Endothelial cell of umbilical vein (primary cell): ENCODE data around the gene CHST8. TPM values are rescaled to one million over a fixed set of nuclear protein-coding genes. Genes with fewer than 3 reads are reported as not detected.

ENCODE experiments used
- BruUV-seq: library from RNA; stranded (reverse); fragments of 400-500 nt; replicated peaks from 2 replicates; lab custom pipeline; 2021; lab: Mats Ljungman, UMichigan
- CTCF ChIA-PET: fragments of 300-600, 350-600 bp; sonication (Branson Sonifier 250); formaldehyde crosslinking; loops from one replicate; lab custom pipeline; 2021; ENCODE audit warnings: antibody characterized with exemption, inconsistent platforms; lab: Charles Lee
- POLR2A ChIA-PET: fragments of 300-600, 350-600 bp; sonication (Branson Sonifier 250); formaldehyde crosslinking; loops from one replicate; lab custom pipeline; 2021; ENCODE audit warnings: antibody characterized with exemption, inconsistent platforms; lab: Charles Lee
- DNase-seq: peaks from one replicate; pipeline ENCODE4 v3.0.0-alpha.2; 2011; ENCODE audit warnings: low read depth, low spot score
- FAIRE-seq: peaks from 2 replicates; lab custom pipeline; 2011; peaks lifted over from hg19 to GRCh38; lab: Jason Lieb, UNC
- H2AFZ ChIP-seq: 2 replicates; pipeline ENCODE4 v1.6.0; 2012; ENCODE audit warnings: low read depth, low read length, control low read depth, inconsistent platforms
- H3K27ac ChIP-seq: 2 replicates; pipeline ENCODE4 v1.5.1; 2011; ENCODE audit warnings: low read depth, mild to moderate bottlenecking, control low read depth, low read length, moderate library complexity; ENCODE audit not compliant: insufficient read depth
- H3K27me3 ChIP-seq, 2 experiments: 2 replicates each; pipeline versions ENCODE4 v1.6.0 to v1.6.1; 2011; ENCODE audit warnings: low read length in 2 of 2, mixed read lengths in 1 of 2; ENCODE audit not compliant: control insufficient read depth in 2 of 2, insufficient read depth in 2 of 2
- H3K36me3 ChIP-seq, 2 experiments: 2 replicates in 1 of 2; 3 replicates in 1 of 2; pipeline ENCODE4 v1.5.1; 2011; ENCODE audit warnings: low read length in 2 of 2, mild to moderate bottlenecking in 1 of 2, moderate library complexity in 1 of 2; ENCODE audit not compliant: control insufficient read depth in 2 of 2, insufficient read depth in 2 of 2; ENCODE audit errors: extremely low read depth in 1 of 2
- H3K4me1 ChIP-seq: 3 replicates; pipeline ENCODE4 v1.5.1; 2011; ENCODE audit warnings: mild to moderate bottlenecking, low read length; ENCODE audit not compliant: control insufficient read depth, insufficient read depth; ENCODE audit errors: extremely low read depth
- H3K4me2 ChIP-seq: 2 replicates; pipeline ENCODE4 v1.6.1; 2011; ENCODE audit warnings: low read length, control low read depth, mixed read lengths; ENCODE audit not compliant: insufficient read depth
- H3K4me3 ChIP-seq, 3 experiments: fragments of 200-600 bp in 1 of 3; sonication (generic), shearing (Covaris generic) in 1 of 3; replicated peaks in 1 of 3; 2 replicates each; pipeline ENCODE4 v1.5.1; 2011 to 2016; ENCODE audit warnings: control low read depth in 3 of 3, low read length in 3 of 3, mild to moderate bottlenecking in 2 of 3, inconsistent platforms in 1 of 3, low read depth in 1 of 3, moderate library complexity in 1 of 3; ENCODE audit not compliant: insufficient read depth in 1 of 3
- H3K79me2 ChIP-seq: 2 replicates; pipeline ENCODE4 v1.6.0; 2012; ENCODE audit warnings: low read length, inconsistent platforms; ENCODE audit not compliant: control insufficient read depth, insufficient read depth
- H3K9ac ChIP-seq: replicated peaks from 2 replicates; pipeline ENCODE3; 2011; ENCODE audit warnings: low read length, control low read depth; ENCODE audit not compliant: insufficient read depth; ENCODE audit errors: extremely low read depth
- H3K9me1 ChIP-seq: replicated peaks from 3 replicates; pipeline ENCODE4 v1.6.0; 2011; ENCODE audit warnings: mild to moderate bottlenecking, low read length; ENCODE audit not compliant: control insufficient read depth, insufficient read depth; ENCODE audit errors: extremely low read depth
- H3K9me3 ChIP-seq: replicated peaks from 2 replicates; pipeline ENCODE4 v1.5.1; 2012; ENCODE audit warnings: low read length, inconsistent platforms; ENCODE audit not compliant: control insufficient read depth, insufficient read depth
- H4K20me1 ChIP-seq: replicated peaks from 2 replicates; pipeline ENCODE3; 2011; ENCODE audit warnings: mild to moderate bottlenecking, low read length; ENCODE audit not compliant: control insufficient read depth, insufficient read depth; ENCODE audit errors: extremely low read depth
- EZH2 ChIP-seq: IDR thresholded peaks from 2 replicates; pipeline ENCODE4 v1.6.1; 2012; ENCODE audit warnings: borderline replicate concordance, low read depth, mild to moderate bottlenecking, moderate library complexity, low read length, inconsistent platforms; ENCODE audit not compliant: severe bottlenecking
- GATA2 ChIP-seq: IDR thresholded peaks from 2 replicates; pipeline ENCODE4 v1.7.0; 2011; ENCODE audit warnings: low read depth, mild to moderate bottlenecking, moderate library complexity, mixed read lengths, low read length; ENCODE audit not compliant: insufficient read length, insufficient read depth
- MYC ChIP-seq: IDR thresholded peaks from one replicate; pipeline ENCODE4 v1.6.1; 2011; ENCODE audit warnings: mild to moderate bottlenecking, low read depth, low read length
- POLR2AphosphoS5 ChIP-seq: IDR thresholded peaks from 2 replicates; pipeline ENCODE4 v1.6.1; 2012; ENCODE audit warnings: low read depth, mild to moderate bottlenecking, control low read depth, low read length, moderate library complexity; ENCODE audit not compliant: insufficient read depth
- dilution Hi-C: fragments of 300-500 bp; cut with MboI; formaldehyde crosslinking; loops from one replicate; pipeline ENCODE4 v1.15.0; 2019; ENCODE audit warnings: low sequenced_read_pairs; ENCODE audit not compliant: extremely low pct_ligation_motif_present
- intact Hi-C: fragments of 100-400 bp; cut with micrococcal nuclease; formaldehyde crosslinking; loops from one replicate; pipeline ENCODE4 v1.10.0; 2022
- polyA plus RNA-seq, 4 experiments: library from polyadenylated mRNA; depleted of rRNA in 3 of 4; stranded (reverse) in 3 of 4; unstranded in 1 of 4; fragments of >200 nt; gene quantifications; 2 replicates each; pipeline versions ENCODE4 v1.2.1 to v1.2.3, GENCODE V29; 2011 to 2012; ENCODE audit warnings: missing spikeins in 1 of 4
- total RNA-seq: library from RNA; stranded (reverse); gene quantifications from 2 replicates; pipeline ENCODE4 v1.2.3, GENCODE V29; 2021
- TF ChIP-seq, protein P1 (sequence below), 2 donors: IDR thresholded peaks; 1 replicate in 1 of 2; 2 replicates in 1 of 2; pipeline ENCODE4 v1.5.1; 2011; ENCODE audit warnings: low read length in 2 of 2, mild to moderate bottlenecking in 2 of 2, moderate library complexity in 2 of 2, control low read depth in 1 of 2, inconsistent platforms in 1 of 2, low read depth in 1 of 2; ENCODE audit not compliant: insufficient read depth in 1 of 2; ENCODE audit errors: extremely low read depth in 1 of 2
- TF ChIP-seq, protein P2 (sequence below): IDR thresholded peaks from 2 replicates; pipeline ENCODE4 v1.6.1; 2011; ENCODE audit not compliant: insufficient read depth, insufficient read length

Gene CHST8
- total and polyA plus RNA-seq, 2 donors (not counting 3 experiments of a cell fraction or from before 2014, with no cell fraction given) = not detected

DNA sequence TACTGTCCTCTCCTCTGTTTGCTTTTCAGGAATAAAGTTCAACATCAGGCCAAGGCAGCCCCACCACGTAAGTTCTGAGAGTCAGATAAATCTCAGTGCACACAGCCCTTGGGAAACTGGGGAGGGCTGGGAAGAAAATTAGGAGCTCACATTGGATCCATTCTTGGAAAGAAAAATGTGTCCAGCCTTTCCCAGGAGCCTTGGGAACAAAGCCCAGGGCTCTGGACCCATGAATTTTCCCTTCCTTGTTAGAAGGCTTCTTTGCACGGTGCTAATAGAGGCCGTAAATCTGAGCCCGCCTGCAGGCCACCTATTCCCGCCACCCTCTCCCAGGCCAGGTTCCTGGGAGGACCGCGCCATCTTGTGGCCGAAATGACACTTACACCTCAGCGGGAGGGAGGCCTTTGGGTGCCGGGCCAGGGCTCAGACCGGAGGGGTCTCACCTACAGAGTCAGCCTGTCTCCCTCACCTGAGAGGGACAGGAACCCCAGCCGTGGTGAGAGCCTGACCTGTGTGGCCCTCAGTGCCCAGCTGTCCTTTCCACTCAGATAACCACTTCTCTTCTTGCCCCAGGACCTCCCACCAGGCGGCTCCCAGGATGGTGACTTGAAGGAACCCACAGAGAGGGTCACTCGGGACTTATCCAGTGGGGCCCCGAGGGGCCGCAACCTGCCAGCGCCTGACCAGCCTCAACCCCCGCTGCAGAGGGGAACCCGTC, 149.8 kb downstream of the CHST8 start:
- BruUV-seq = no TSS peak
- Histone ChIP-seq H2AFZ (no peak overlapping the region), H3K9ac (no peak overlapping the region), H4K20me1 (no peaks in the 10 kb centered on the region), H3K27me3 (no peaks in the 10 kb centered on the region), H3K4me1 (no peaks in the 10 kb centered on the region), H3K9me3 (no peaks in the 10 kb centered on the region), H3K36me3 (no peaks in the 10 kb centered on the region), H3K79me2 (no peaks in the 10 kb centered on the region), H3K27ac (no peak overlapping the region), H3K4me2 (no peak overlapping the region), H3K9me1 (no peaks in the 10 kb centered on the region), H3K4me3 (no peak overlapping the region)
- ChIA-PET POLR2A (no interaction called here), CTCF (interaction anchor here (0.7 to 8.7 kb wide), 16 partner anchors 8 to 627 kb away, joined by 3 to 284 read pairs (median 3); no protein-coding TSS in a partner anchor)
- TF ChIP-seq, protein P1, sequence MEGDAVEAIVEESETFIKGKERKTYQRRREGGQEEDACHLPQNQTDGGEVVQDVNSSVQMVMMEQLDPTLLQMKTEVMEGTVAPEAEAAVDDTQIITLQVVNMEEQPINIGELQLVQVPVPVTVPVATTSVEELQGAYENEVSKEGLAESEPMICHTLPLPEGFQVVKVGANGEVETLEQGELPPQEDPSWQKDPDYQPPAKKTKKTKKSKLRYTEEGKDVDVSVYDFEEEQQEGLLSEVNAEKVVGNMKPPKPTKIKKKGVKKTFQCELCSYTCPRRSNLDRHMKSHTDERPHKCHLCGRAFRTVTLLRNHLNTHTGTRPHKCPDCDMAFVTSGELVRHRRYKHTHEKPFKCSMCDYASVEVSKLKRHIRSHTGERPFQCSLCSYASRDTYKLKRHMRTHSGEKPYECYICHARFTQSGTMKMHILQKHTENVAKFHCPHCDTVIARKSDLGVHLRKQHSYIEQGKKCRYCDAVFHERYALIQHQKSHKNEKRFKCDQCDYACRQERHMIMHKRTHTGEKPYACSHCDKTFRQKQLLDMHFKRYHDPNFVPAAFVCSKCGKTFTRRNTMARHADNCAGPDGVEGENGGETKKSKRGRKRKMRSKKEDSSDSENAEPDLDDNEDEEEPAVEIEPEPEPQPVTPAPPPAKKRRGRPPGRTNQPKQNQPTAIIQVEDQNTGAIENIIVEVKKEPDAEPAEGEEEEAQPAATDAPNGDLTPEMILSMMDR (IDR thresholded peaks at IDR 0.05; ENCODE audit: extremely low read depth in 1 of 2, insufficient read depth in 1 of 2, low read depth in 1 of 2, low read length in 2 of 2) = peak; percentile 76 to 82
- TF ChIP-seq EZH2 (no peak), GATA2 (no peak), POLR2AphosphoS5 (no peak), MYC (no peak)
- TF ChIP-seq, protein P2, sequence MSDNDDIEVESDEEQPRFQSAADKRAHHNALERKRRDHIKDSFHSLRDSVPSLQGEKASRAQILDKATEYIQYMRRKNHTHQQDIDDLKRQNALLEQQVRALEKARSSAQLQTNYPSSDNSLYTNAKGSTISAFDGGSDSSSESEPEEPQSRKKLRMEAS = no peak
- intact Hi-C loops (loop anchor here (1.0 to 2.0 kb wide), 4 partner anchors 341 to 536 kb away; no protein-coding TSS in a partner anchor), dilution Hi-C loops (no loop called here)
- DNase-seq (peak; percentile 51), FAIRE-seq (peak; percentile 81)
